GM18858 (cell line): ENCODE results near the gene GPANK1.

Source experiments
- ATAC-seq: cut with Tn5 transposase; IDR thresholded peaks from one replicate; pipeline ENCODE4 v1.9.1; 2021; ENCODE audit not compliant: unreplicated experiment

Gene GPANK1

DNA sequence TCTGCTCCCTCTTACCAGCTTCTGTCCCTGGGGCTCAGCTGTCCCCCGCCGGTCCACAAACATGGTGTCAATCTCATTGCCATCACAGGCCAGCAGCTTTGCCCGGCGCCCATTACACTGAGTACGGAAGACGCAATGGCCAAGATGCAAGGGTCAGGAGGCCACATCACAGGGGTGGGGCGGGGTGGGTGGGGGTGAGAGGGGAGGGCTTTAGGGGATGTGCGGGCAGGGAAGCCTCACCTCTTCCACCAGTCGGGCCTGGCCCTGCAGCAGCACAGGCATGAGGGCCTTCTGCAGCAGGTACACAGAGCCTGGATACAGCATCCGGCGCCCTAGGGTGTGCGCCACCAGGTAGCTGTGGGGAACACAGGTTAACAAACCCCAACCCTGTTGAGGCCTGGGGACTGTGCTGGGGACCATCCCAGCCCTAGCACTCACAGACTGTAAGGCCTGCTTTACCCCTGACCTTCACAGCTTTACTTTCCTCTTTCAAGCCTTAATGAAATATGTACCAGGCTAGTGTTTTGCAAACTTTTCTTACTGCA is 26.8 kb upstream of the GPANK1 start:
- ATAC-seq, result no peak

DNA sequence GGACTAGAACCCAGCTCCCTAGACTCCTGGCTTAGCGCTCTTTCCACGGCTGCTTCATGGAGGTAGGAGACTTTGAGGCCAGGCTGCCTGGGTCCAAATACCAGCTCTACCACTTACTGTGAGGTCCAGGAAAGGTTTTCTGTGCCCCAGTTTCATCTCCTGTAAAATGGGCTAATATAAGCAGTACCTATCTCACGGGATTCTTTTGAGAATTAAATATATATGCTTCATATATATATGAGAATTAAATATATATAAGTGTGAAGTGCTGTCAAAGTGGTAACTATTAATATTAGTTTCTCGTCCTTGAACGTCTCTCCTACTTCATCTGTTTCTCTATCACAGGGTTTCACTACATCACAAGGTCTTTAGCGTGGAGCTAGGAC is 26.3 kb upstream of the GPANK1 start:
- no peak for ATAC-seq

DNA sequence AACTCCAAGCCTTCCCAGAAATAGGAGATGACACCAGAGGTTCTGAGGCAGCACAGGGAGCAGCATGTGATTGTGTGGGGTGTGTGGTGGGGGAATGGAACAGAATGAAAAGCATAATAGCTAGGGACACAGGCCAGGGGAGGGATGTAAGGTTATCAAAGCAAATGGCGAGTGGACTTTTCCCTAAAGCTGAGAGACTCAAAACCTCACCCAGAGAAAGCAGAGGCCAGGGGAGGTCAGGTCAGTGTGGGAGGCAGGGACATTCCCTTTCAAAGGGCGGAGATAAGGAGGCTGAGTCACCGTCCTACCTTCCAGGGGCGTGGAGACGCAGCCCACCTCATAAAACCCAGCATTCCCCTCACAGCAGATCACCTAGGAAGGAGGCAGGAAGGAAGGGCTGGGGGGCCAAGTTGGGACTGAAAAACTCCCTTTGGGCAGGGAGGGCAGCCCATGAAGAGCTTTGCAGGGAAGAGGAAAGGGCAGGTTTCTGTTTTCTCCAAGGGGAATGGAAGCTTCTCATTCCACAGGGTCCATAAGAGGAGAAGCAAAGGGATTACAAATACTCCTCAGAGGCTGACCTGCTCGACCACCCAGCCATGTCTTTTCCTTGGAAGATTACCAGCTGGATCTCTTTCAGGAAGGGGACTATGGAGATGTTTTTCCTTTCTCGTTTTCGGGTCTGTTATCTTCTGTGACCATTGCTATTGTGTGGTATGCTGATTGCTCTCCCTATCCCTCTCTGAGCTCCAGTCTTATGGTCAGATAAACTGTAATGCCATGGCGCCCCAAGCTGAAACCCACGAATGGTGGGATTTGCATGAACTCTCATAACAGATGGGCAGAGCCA is 25.7 kb upstream of the GPANK1 start:
- no peak for ATAC-seq

DNA sequence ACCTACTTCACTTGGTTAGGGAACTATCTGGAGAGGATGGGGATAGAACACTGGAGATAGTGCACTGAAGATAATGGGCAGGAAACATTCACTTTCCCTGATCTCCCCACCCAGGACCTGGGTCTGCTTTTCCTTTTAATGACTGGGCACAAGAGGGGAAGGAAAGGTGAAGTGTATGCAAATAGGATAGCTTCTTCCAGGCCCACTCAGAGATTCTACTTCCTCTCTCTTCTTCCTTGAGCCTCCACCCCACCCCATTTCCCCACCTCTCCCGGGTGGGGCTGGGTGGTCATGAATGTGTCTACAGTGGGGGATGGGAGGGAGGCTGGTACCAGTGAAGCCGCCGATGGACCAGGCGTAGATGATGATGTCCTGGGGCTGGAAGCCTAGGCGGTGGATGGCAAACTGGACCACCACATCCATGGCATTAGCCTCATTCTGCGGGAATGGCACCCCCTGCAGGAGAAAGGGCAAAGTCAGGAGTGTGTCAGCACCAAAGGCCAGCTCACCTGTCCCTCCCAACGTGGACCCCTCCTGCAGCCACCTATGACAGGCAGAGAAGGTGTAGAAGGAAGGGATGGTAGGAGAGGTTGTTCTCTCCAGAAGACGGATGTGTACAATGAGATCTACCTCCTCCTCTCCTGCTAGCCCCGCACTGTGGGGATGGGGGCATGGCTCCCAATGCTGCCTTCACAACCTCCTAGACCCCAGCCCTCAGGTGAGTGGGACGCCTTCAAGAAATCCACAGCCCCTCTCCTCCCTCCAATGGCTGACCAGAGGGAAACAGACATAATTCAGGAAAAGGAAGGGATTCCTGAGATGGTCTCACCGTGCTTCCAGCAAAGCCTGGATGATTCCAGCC is 24.7 kb upstream of the GPANK1 start:
- ATAC-seq, result no peak

DNA sequence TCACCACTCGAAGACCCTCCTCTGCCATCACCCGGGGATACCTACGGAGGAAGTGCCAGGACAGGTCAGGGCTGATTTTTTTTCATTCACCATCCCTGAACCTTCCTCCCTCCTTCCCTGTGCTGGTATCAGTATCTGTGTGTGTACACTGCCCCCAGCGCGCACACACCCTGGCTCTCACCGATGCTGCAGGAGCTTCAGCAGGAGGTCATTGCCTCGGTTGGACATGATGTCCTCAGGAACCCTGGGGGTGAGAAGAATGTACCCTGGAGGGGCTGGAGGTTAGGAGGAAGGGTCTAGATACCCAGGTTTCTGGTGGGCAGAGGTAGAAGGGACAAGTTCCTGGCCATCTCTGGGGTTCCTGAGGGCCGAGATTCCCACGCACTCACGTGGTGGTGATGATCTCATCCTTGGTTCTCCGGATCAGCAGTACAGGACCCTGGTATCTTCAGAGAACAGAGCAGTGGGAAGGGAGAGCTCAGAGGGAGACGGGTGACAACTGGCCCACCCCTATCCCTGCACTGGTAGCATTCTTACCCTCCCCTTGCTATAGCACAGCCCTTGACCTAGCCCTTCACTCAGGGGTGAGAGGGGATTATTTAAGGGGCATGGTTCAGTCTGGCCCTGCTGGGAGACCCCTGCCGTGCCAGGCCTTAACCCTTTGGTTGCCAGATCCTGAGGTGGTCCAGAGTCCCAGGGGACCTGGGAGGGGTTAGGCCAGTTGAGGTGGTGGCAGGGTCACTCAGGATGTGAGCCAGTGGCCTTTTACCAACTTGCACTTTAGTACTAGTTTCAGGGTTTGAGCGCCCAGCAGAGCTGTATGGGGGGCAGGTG is 23.3 kb upstream of the GPANK1 start:
- ATAC-seq, result no peak

DNA sequence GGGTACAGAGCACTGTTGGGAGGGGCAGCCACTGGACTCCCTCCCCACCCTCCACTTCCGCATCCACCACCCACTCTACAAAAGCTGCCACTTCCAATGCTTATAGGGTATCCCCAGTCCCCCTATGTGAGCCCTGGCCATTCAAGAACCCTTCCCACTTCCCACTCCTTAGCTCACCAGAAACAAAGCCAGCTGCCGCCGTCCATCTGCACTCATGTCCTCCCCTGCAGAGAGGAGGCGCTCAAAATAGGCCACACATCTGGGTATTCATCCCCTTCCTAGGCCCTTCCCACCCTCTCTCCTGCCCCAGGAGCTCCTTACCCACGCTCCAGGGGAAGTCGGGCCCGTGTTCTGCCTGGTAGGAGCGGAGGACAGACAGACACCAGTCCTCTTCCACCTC is 22.5 kb upstream of the GPANK1 start:
- no peak for ATAC-seq

DNA sequence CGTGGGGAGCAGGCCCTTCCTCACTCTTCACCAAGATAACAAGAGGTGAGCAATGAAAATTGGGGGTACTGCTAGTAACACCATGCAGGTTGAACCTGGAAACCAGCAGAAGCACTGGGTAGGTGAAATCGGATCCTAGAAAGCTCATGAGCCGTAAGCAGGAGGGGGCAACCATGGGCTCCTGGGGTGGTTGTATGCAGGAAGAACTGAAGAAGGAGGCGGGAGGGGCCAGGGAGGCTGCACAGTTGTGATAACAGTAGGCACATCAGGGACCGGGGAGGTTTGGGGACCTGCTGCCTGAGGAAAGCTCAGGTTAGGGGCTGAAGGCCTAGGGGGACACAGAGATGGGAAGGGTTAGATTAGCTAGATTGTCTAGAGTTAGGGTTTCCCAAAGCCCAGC is 21.7 kb upstream of the GPANK1 start:
- ATAC-seq, result no peak

DNA sequence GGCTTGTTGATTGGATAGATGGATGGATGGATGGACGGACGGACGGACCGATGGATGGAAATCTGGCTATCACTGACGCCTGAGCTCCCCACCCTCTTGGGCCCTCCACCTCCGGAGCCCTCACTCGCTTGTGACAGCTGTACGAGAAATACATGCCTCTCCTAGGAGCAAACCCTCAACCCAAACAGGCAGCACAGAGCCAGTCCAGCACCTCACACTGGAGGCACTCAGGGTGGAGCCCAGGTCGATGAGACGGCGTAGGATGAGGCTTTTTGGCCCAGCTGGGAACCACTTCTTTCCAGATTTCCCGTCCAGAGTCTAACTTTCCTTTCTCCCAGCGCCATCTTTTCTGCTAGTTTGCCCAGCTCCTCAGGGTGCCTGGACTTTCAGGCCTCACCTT is 18.8 kb upstream of the GPANK1 start:
- no peak for ATAC-seq

DNA sequence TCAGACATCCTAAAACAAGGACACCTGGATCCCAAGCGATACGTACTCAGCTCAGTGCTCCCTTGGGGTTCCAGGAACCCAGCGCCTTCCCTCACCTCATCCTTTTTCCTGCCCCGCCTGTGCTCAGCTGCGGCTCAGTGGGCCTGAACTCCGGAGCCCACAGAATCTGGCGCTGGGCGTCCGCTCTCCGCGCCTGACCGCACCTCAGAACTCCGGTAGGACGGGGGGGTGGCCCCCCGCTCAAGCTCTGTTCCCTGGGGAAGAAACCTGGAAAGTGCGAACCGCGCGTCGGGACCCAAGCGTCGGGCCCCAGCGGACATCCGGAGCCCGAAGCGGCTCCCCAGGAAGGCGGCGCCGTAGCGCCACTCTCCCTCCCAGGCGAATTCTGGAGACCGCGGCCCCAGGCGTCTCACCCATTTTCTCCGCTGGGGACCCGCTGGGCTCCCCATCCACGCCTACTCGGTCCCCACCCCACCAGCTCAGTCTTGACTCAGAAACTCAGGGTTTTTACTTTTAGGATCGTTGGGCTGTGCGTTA is 16.4 kb upstream of the GPANK1 start:
- ATAC-seq, result no peak

DNA sequence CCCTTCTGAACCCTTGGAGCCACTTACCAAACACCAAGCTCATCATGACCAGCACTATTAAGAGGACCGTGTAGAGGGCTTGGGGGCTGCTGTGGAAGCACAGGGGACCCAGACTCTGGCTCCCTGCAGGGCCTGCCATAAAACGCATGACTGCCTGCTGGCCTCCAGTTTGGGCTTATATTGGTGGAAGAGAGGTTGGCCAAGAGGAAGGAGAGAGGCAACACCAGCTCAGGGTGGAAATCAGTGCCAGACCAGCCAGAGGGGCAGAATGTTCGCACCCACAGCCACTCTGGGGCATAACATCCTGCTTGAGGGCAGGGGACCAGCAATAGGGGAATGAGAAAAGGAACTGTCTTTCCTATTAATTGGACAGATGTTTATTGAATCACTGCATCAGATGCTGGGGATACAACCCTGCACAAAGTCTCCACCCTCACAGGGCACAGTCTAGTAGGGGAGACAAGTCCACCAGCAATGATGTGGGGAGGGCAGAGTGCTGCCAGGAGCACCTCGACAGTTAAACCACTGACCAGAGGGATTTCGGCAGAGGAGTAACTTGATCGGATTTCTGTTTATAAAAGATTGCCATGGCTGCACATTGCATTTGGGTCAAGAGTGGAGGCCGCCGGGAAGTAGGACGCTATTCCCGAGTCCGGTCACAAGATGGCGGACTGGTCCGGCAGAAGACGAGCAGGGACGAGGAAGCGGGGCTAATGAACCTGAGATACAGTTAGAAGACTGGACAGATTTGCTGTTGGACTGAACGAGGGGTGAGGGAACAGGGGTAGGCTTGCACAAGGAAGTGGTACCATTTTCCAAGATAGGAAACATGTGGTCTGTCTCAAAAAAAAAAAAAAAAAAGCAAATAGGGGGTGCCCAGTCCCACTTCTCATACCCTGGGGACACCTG is 15.7 kb upstream of the GPANK1 start, which contains the start of gene LY6G5C:
Gene LY6G5C (minus strand): TSS at position 842 of the 909 bp plus-strand sequence. CDS start 694 bp downstream, at position 148.
- no peak for ATAC-seq

DNA sequence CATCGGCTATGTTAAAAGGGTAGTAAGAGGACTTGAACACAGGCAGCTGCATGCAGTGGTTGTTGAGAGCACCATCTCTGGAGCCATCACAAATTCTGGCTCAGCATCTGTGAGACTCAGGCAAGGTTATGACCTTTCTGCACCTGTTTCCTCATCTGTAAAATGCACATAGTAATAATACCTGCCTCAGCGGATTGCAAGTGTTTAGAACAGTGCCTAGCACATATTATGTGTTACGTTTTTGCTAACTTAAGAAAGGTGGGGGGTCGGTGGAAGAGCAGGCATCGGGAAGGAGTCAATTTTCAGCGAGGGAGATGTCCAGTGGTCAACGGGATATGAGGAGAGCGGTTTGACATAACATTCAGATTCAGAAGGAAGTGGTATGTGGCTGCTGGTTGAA is 13.2 kb upstream of the GPANK1 start:
- no peak for ATAC-seq

DNA sequence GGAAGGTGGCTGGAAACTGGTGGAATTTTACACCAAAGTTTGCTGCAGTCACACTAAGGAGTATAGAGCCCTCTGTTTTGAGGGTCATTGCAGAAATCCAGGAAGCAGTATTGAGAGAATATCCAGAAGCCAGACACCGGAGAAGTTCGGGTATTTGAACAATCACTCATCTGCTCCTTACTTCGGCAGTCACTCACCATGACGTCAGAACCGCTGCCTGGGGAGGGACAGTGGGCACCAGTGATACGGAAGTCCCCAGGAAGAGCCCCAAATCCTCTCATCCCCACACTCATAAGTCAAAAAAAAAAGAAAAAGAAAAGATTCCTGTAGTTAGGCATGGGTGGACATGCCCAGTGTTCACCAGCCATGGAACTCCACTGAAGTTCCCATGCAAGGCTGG is 12.1 kb upstream of the GPANK1 start:
- no peak for ATAC-seq

DNA sequence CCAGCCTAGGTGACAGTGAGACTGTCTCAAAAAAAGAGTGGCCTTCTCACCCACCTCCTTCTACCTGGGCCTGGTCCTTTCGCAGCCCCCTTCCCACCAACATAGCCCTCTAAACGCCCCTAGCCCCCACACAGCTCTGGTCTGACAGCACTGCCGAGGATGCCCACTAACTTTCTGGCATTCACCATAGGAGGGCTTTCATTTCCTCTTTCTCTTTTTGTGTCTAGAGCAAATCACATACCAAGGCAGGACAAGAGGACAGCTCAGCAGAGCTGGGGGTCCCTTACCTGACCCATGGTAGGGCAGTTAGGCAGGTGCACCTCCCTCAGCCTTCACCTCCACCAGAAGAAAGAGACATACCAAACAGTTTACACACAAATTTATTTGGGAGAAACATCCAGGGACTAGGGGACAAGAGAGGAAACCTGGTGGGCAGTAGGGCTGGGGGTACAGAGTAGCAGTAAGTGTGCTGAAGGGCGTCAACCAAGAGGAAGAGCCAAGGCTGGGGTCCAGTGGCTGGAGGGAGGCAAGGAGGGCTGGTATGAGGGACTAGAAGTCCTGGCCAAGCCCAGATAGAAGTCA is 11.6 kb upstream of the GPANK1 start:
- ATAC-seq, result no peak

DNA sequence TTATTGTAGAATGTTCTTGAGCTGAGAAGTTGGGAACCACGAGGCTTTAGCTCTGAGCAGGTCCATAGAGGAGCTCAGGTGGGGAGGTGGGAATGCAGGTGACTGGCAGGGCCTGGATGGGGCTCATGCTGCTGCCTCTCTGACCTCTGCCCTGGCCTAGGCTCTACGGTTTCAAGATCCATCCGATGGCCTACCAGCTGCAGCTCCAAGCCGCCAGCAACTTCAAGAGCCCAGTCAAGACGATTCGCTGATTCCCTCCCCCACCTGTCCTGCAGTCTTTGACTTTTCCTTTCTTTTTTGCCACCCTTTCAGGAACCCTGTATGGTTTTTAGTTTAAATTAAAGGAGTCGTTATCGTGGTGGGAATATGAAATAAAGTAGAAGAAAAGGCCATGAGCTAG is 4.9 kb upstream of the GPANK1 start, which contains the start of gene LY6G5B:
Gene LY6G5B (plus strand): TSS at position 301 of the 400 bp plus-strand sequence. CDS start 975 bp downstream, outside the sequence.
- no peak for ATAC-seq

DNA sequence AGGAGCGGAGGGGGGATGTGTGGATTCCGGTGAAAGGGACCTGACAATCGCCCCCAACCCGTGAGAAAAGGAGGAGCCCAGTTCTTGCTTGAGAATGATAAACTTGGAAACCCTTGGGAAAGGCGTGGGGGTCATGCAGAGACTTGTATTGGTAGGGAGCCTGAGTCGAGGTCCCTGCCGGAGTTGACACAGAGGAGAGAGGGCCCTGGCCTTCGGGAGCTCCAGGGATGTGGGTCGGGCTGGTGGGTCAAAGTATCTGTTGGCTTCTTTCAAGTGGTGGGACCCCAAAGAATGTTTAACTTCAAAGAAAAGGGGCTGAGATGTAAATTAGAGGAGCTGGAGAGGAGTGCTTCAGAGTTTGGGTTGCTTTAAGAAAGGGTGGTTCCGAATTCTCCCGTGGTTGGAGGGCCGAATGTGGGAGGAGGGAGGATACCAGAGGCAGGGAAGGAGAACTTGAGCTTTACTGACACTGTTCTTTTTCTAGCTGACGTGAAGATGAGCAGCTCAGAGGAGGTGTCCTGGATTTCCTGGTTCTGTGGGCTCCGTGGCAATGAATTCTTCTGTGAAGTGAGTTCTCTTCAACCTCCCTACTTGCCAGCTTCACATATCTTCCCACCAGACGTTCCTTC is 1.7 kb upstream of the GPANK1 start:
- ATAC-seq, result no peak

DNA sequence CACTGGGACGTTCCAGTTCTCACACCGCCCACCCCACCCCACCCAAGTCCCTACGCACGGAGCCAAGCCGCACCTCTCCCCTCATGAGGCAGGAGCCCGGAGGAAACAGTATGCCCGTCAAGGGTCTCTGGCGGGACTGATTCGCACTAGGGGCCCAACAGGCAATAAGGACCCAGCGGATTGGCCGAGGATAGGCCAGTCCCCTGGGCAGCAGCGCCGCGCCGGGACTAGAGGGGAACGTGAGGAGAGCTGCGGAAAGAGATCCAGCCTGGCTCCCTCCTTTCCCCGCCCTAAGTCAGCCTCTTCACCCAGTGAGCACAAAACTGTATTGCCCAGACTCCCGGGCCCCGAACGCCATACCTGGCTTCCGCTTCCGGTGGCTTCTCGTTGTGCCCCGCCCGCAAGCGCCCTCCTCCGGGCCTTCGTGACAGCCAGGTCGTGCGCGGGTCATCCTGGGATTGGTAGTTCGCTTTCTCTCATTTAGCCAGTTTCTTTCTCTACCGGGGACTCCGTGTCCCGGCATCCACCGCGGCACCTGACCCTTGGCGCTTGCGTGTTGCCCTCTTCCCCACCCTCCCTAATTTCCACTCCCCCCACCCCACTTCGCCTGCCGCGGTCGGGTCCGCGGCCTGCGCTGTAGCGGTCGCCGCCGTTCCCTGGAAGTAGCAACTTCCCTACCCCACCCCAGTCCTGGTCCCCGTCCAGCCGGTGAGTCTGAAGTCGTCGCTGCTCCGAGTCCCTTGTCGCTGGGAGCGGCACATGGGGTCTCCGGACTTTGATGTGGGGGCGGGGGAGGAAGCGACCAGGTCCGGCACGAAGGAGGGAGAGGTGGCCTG is 922 bp upstream of the GPANK1 start, which contains the start of gene CSNK2B:
Gene CSNK2B (plus strand): TSS at position 580 of the 836 bp plus-strand sequence. CDS start 752 bp downstream, outside the sequence.
- peak; percentile 64 for ATAC-seq

DNA sequence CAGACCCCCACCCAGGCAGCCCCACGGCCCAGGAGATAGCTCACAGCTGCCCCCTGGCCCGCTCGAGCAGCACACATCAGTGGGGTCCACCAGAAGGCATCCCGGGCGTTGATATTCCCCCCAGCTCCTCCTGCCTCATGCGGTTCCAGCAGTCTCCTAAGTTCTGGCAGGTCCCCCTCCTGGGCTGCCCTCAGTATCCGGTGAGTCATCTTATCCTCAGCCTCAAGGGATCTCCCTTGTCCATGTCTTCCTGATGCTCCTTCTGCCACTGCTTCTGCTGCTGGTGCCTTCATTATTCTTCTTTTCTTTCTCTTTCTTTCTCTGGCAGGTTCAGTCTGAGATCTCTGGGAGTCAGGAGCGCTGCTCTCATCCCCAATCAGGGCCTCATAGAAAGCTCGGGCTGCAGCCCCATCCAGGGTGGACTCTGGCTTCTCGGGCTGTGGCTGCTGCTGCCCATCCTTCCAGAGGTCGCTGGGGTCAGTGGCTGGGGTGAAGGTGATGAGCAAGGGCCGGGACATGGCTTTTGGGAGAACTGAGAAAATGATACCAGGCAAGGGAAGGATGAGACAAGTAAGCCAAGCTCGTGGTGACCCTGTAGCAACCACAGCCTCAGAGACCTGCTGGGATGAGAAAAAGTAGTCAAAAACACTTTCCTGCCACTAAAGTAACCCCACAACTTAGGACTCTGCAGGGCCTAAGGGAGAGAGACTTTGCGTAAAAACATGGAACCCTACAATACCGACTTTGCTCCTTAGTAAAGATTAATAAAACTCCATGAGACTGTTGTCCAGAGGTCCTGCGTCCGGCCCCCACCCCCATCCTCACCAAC is 622 bp downstream of the GPANK1 start:
- ATAC-seq, result no peak
